ENCODE measurements around the gene CPT1B.

Gene CPT1B

DNA sequence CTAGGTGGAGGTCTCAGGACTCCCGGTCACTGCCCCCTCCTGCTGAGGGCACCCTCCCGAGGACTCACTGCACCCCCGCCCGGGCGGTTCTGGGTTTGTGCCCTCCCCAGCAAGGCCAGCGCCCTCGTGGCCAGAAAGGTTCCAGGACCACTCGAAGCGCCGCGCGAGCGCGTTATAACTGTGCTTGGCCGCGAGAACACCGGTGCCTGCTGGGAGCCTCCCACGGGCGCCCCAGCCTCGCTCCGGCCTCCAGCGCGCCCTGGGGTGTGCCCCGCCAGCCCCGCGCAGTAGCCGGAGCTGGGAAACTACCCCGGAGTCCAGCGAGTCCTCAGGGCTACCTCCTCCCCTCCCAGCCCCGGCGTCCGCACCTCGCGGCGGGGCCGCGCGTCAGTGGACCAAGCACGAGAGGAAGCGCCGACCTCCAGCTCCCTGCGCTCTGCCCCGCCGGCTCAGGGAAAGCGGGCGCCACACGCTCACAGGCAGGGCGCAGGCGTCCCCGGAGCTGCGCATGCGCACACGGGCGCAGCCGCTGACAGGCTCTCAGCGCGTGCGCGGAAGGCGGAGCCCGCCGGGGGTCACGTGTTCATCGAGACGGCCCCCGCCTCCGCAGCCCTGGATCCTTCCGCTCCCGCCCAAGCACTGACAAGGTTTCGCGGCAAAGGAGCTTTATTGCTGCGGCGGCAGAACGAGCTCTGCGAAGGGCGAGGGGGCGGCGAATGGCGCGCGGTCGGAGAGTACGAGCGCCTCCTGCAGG is 52.9 kb downstream of the CPT1B start, which contains the start of gene SCO2:
TSS of gene SCO2 (minus strand) at position 495 of the 754 bp plus-strand sequence. CDS start 1,187 bp downstream, outside the sequence.
- peak within 1 kb of the TSS; percentile 80 to 89 for H3K4me3 ChIP-seq (ENCODE audit: low read depth in 1 of 2, low read length in 2 of 2)
- peaks cover 52% of the 10 kb centered on the region for H3K79me2 ChIP-seq (ENCODE audit: insufficient read depth, low read length)
- TF ChIP-seq EZH2 (IDR thresholded peaks at IDR 0.05; ENCODE audit: borderline replicate concordance, low read depth, low read length, severe bottlenecking) (no peak), CTCF (IDR thresholded peaks at IDR 0.05; ENCODE audit: borderline replicate concordance, extremely low read depth, low read length, poor library complexity, severe bottlenecking) (peak; percentile 70)
- peak within 1 kb of the TSS; percentile 92 for H2AFZ ChIP-seq (ENCODE audit: low read depth, low read length)
- peaks cover 33% of the 10 kb centered on the region for H4K20me1 ChIP-seq (ENCODE audit: insufficient read depth, low read length)
- DNase-seq: peak; percentile 98
- no peaks in the 10 kb centered on the region for H3K27me3 ChIP-seq (ENCODE audit: insufficient read depth, low read length, poor library complexity)
- peak within 1 kb of the TSS; percentile 98 for H3K4me2 ChIP-seq (ENCODE audit: insufficient read depth, low read length)
- H3K4me1 ChIP-seq (ENCODE audit: insufficient read depth, low read length): peaks cover 40% of the 10 kb centered on the region
- H3K9ac ChIP-seq (ENCODE audit: low read depth, low read length): peak within 1 kb of the TSS; percentile 74
- ATAC-seq (ENCODE audit: insufficient read depth, low read depth): peak; percentile 73
- H3K9me3 ChIP-seq (ENCODE audit: insufficient read depth, low read length, severe bottlenecking): no peaks in the 10 kb centered on the region
- H3K36me3 ChIP-seq (ENCODE audit: insufficient read depth, low read length): peaks cover 40% of the 10 kb centered on the region
- H3K27ac ChIP-seq (ENCODE audit: low read length): peak within 1 kb of the TSS; percentile 92

- no peak for TF ChIP-seq EZH2 (IDR thresholded peaks at IDR 0.05; ENCODE audit: borderline replicate concordance, low read depth, low read length, severe bottlenecking)
- no peak for TF ChIP-seq CTCF (IDR thresholded peaks at IDR 0.05; ENCODE audit: borderline replicate concordance, extremely low read depth, low read length, poor library complexity, severe bottlenecking)
- Histone ChIP-seq H2AFZ (ENCODE audit: low read depth, low read length) (peak overlapping the region; percentile 88), H3K4me1 (ENCODE audit: insufficient read depth, low read length) (peaks cover 40% of the 10 kb centered on the region), H3K9ac (ENCODE audit: low read depth, low read length) (peak overlapping the region; percentile 74), H3K9me3 (ENCODE audit: insufficient read depth, low read length, severe bottlenecking) (no peaks in the 10 kb centered on the region), H3K4me2 (ENCODE audit: insufficient read depth, low read length) (peak overlapping the region; percentile 98), H4K20me1 (ENCODE audit: insufficient read depth, low read length) (peaks cover 33% of the 10 kb centered on the region), H3K27ac (ENCODE audit: low read length) (peak overlapping the region; percentile 92), H3K4me3 (ENCODE audit: low read depth in 1 of 2, low read length in 2 of 2) (peak overlapping the region; percentile 80 to 89), H3K36me3 (ENCODE audit: insufficient read depth, low read length) (peaks cover 40% of the 10 kb centered on the region), H3K27me3 (ENCODE audit: insufficient read depth, low read length, poor library complexity) (no peaks in the 10 kb centered on the region), H3K79me2 (ENCODE audit: insufficient read depth, low read length) (peaks cover 52% of the 10 kb centered on the region)
- ATAC-seq (ENCODE audit: insufficient read depth, low read depth): peak; percentile 16
- DNase-seq: peak; percentile 62
Observed at GRCh38 chr22:50524676-50525103, 53.5 kb downstream of the CPT1B start.

GRCh38 chr22:50523806-50524675 is 54.2 kb downstream of the CPT1B start:
- peaks cover 47% of the 10 kb centered on the region for H3K36me3 ChIP-seq (ENCODE audit: insufficient read depth, low read length)
- H3K79me2 ChIP-seq (ENCODE audit: insufficient read depth, low read length): peaks cover 52% of the 10 kb centered on the region
- DNase-seq: no peak
- no peak for ATAC-seq (ENCODE audit: insufficient read depth, low read depth)
- H2AFZ ChIP-seq (ENCODE audit: low read depth, low read length): no peak overlapping the region
- H3K27ac ChIP-seq (ENCODE audit: low read length): peak overlapping the region; percentile 92
- H3K4me2 ChIP-seq (ENCODE audit: insufficient read depth, low read length): peak overlapping the region; percentile 98
- no peak for TF ChIP-seq CTCF (IDR thresholded peaks at IDR 0.05; ENCODE audit: borderline replicate concordance, extremely low read depth, low read length, poor library complexity, severe bottlenecking)
- no peak for TF ChIP-seq EZH2 (IDR thresholded peaks at IDR 0.05; ENCODE audit: borderline replicate concordance, low read depth, low read length, severe bottlenecking)
- peaks cover 36% of the 10 kb centered on the region for H4K20me1 ChIP-seq (ENCODE audit: insufficient read depth, low read length)
- H3K4me1 ChIP-seq (ENCODE audit: insufficient read depth, low read length): peaks cover 40% of the 10 kb centered on the region
- peak overlapping the region; percentile 80 to 89; a peak in 3 of 4 replicates for H3K4me3 ChIP-seq (ENCODE audit: low read depth in 1 of 2, low read length in 2 of 2)
- H3K9me3 ChIP-seq (ENCODE audit: insufficient read depth, low read length, severe bottlenecking): no peaks in the 10 kb centered on the region
- peak overlapping the region; percentile 74 for H3K9ac ChIP-seq (ENCODE audit: low read depth, low read length)
- H3K27me3 ChIP-seq (ENCODE audit: insufficient read depth, low read length, poor library complexity): no peaks in the 10 kb centered on the region

Measured in DND-41 (cell line).